ENCODE results near the gene ARMC2. TPM values are rescaled to one million over a fixed set of nuclear protein-coding genes. Genes with fewer than 3 reads are reported as not detected.

Gene ARMC2
- total and polyA plus RNA-seq, 2 experiments from 2014 or later, result 2.7 to 4.4 TPM

- no peak for ATAC-seq
- no peaks in the 10 kb centered on the region for H3F3A ChIP-seq (replicated peaks; ENCODE audit: low read depth)
- no peaks in the 10 kb centered on the region for H3K36me3 Mint-ChIP-seq (ENCODE audit: low read depth)
- no peaks in the 10 kb centered on the region for H3K9me3 Mint-ChIP-seq
- no peaks in the 10 kb centered on the region for H3K36me3 ChIP-seq (ENCODE audit: insufficient read depth)
- H3K27ac Mint-ChIP-seq, result no peak overlapping the region
- peak overlapping the region; percentile 90 for H3K4me3 Mint-ChIP-seq
- H3K4me1 Mint-ChIP-seq, result peaks cover 18% of the 10 kb centered on the region
- H3K4me2 ChIP-seq, result peak overlapping the region; percentile 87
- no peak for TF ChIP-seq EZH2phosphoT487 (IDR thresholded peaks at IDR 0.05; ENCODE audit: unreplicated experiment)
- TF ChIP-seq NANOG (IDR thresholded peaks at IDR 0.05; ENCODE audit: borderline replicate concordance), result no peak
- TF ChIP-seq JUNB (IDR thresholded peaks at IDR 0.05; ENCODE audit: unreplicated experiment), result no peak
- no peak for TF ChIP-seq CREB1 (CRISPR knock-in tag; IDR thresholded peaks at IDR 0.05; ENCODE audit: low read depth)
- peaks cover 52% of the 10 kb centered on the region for H3K79me2 ChIP-seq (replicated peaks; ENCODE audit: insufficient read depth)
- DNase-seq (ENCODE audit: low spot score), result no peak
- no peaks in the 10 kb centered on the region for H3K27me3 Mint-ChIP-seq (ENCODE audit: insufficient read depth, low read depth, poor library complexity)
- H3K4me3 ChIP-seq, result peak overlapping the region; percentile 76
- no peak overlapping the region for H3K27ac ChIP-seq (ENCODE audit: low read depth)
- no peaks in the 10 kb centered on the region; the same call in 1 of the 2 replicates for H4K20me1 ChIP-seq (replicated peaks; ENCODE audit: insufficient read depth)
- no peaks in the 10 kb centered on the region for H3K9me2 ChIP-seq (ENCODE audit: insufficient read depth)
- no peaks in the 10 kb centered on the region for H3K27me3 ChIP-seq (ENCODE audit: insufficient read depth)
- H3K4me1 ChIP-seq (ENCODE audit: insufficient read depth), result peaks cover 22% of the 10 kb centered on the region
- no peak overlapping the region for H2AFZ ChIP-seq
These were observed 159.3 kb downstream of the ARMC2 start for GRCh38 chr6:109007521-109007920.

GRCh38 chr6:109008054-109008453 is 159.8 kb downstream of the ARMC2 start:
- Mint-ChIP-seq H3K4me3 (peak overlapping the region; percentile 90), H3K27me3 (ENCODE audit: insufficient read depth, low read depth, poor library complexity) (no peaks in the 10 kb centered on the region), H3K27ac (no peak overlapping the region), H3K36me3 (ENCODE audit: low read depth) (no peaks in the 10 kb centered on the region), H3K4me1 (peaks cover 18% of the 10 kb centered on the region), H3K9me3 (no peaks in the 10 kb centered on the region)
- no peak for TF ChIP-seq CTCF (conservative IDR thresholded peaks at IDR 0.05; ENCODE audit: low read depth in 2 of 2)
- TF ChIP-seq REST (IDR thresholded peaks at IDR 0.05; ENCODE audit: unreplicated experiment), result no peak
- TF ChIP-seq ZNF331 (CRISPR knock-in tag; IDR thresholded peaks at IDR 0.05; ENCODE audit: low read depth), result no peak
- TF ChIP-seq CREB1 (CRISPR knock-in tag; IDR thresholded peaks at IDR 0.05; ENCODE audit: low read depth), result no peak
- TF ChIP-seq NANOG (IDR thresholded peaks at IDR 0.05; ENCODE audit: borderline replicate concordance), result no peak
- no peak for TF ChIP-seq ZNF114 (CRISPR knock-in tag; IDR thresholded peaks at IDR 0.05)
- no peak overlapping the region for H3K27ac ChIP-seq (ENCODE audit: low read depth)
- DNase-seq (ENCODE audit: low spot score) (no peak), ATAC-seq (no peak)
- H4K20me1 ChIP-seq (replicated peaks; ENCODE audit: insufficient read depth), result no peaks in the 10 kb centered on the region; the same call in 1 of the 2 replicates
- peaks cover 22% of the 10 kb centered on the region for H3K4me1 ChIP-seq (ENCODE audit: insufficient read depth)
- no peaks in the 10 kb centered on the region for H3K27me3 ChIP-seq (ENCODE audit: insufficient read depth)
- H3K4me3 ChIP-seq, result peak overlapping the region; percentile 76
- H3K36me3 ChIP-seq (ENCODE audit: insufficient read depth), result no peaks in the 10 kb centered on the region
- no peaks in the 10 kb centered on the region for H3F3A ChIP-seq (replicated peaks; ENCODE audit: low read depth)
- no peaks in the 10 kb centered on the region for H3K9me2 ChIP-seq (ENCODE audit: insufficient read depth)
- no peak overlapping the region for H2AFZ ChIP-seq
- H3K79me2 ChIP-seq (replicated peaks; ENCODE audit: insufficient read depth), result peaks cover 52% of the 10 kb centered on the region
- peak overlapping the region; percentile 87 for H3K4me2 ChIP-seq

All from GM23338 (cell line).